Measurements from ENCODE around the gene USH2A. TPM values are rescaled to one million over a fixed set of nuclear protein-coding genes. Genes with fewer than 3 reads are reported as not detected.

The USH2A gene
- total and polyA plus RNA-seq, 12 donors = 0.03 to 1.9 (median 0.16) TPM; not detected in 3

DNA sequence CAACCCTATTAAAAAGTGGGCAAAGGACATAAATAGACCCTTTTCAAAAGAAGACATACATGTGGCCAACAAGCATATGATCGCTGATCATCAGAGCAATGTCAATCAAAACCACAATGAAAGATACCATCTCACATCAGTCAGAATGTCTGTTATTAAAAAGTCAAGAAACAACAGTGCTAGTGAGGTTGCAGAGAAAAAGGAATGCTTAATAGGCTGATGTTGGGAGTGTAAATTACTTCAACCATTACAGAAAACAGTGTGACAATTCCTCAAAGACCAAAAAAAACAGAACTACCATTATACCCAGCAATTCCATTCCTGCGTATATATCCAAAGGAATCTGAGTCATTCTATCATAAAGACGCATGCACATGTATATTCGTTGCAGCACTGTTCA, 13.2 kb downstream of the USH2A start:
- Histone ChIP-seq H3K9me3 (replicated peaks in 1 of 3) (no peaks in the 10 kb centered on the region), H3K27ac (no peak overlapping the region), H3K27me3 (no peaks in the 10 kb centered on the region), H3K4me3 (no peak overlapping the region), H3K4me1 (replicated peaks in 1 of 2) (no peaks in the 10 kb centered on the region), H3K36me3 (replicated peaks in 1 of 2) (no peaks in the 10 kb centered on the region)
- no peak for DNase-seq
- intact Hi-C loops (cut with DNase I) = no loop called here
- TF ChIP-seq POLR2A (IDR thresholded peaks at IDR 0.05) = no peak
- TF ChIP-seq, protein P1, sequence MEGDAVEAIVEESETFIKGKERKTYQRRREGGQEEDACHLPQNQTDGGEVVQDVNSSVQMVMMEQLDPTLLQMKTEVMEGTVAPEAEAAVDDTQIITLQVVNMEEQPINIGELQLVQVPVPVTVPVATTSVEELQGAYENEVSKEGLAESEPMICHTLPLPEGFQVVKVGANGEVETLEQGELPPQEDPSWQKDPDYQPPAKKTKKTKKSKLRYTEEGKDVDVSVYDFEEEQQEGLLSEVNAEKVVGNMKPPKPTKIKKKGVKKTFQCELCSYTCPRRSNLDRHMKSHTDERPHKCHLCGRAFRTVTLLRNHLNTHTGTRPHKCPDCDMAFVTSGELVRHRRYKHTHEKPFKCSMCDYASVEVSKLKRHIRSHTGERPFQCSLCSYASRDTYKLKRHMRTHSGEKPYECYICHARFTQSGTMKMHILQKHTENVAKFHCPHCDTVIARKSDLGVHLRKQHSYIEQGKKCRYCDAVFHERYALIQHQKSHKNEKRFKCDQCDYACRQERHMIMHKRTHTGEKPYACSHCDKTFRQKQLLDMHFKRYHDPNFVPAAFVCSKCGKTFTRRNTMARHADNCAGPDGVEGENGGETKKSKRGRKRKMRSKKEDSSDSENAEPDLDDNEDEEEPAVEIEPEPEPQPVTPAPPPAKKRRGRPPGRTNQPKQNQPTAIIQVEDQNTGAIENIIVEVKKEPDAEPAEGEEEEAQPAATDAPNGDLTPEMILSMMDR (IDR thresholded peaks at IDR 0.05) = no peak
- WGBS, 4 donors = 82 to 97% (median 91%) methylated on average over 4 of the region's 4 CpGs

- TF ChIP-seq POLR2A (IDR thresholded peaks at IDR 0.05) = no peak
- TF ChIP-seq, protein P1 (IDR thresholded peaks at IDR 0.05) = no peak
- WGBS, 4 donors = 73 to 87% (median 82%) methylated on average over 3 of the region's 3 CpGs
These were observed 32.3 kb downstream of the USH2A start for GRCh38 chr1:216390956-216391355.

DNA sequence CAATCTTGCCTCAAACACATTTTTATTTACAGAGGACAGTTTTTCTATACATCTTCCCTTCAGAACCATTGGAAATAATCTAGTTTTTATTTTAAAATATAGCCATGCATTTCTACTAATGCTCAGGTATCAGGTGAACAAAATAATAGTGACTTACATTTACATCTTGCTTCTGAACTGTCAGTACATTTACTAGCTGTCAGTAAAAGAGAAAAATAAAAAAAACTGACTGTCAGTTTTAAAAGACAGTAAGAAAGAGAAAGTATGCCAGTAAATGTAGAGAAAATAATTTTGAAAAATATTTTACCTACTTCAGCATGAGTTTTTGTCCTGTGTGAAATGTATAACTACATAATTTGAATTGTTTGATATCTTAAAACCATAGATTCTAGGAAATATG, 33.5 kb downstream of the USH2A start:
- H3K36me3 ChIP-seq (replicated peaks in 1 of 2) = no peaks in the 10 kb centered on the region
- H3K9me3 ChIP-seq (replicated peaks in 1 of 3) = no peaks in the 10 kb centered on the region
- H3K4me1 ChIP-seq (replicated peaks in 1 of 2) = no peaks in the 10 kb centered on the region
- no peaks in the 10 kb centered on the region for H3K27me3 ChIP-seq
- DNase-seq = no peak
- H3K4me3 ChIP-seq = peak overlapping the region in 1 of 4 donors; percentile 23
- intact Hi-C loops (cut with DNase I) = no loop called here
- TF ChIP-seq, protein P1 (IDR thresholded peaks at IDR 0.05) = no peak
- no peak for TF ChIP-seq POLR2A (IDR thresholded peaks at IDR 0.05)
- no peak overlapping the region for H3K27ac ChIP-seq

More at GRCh38 chr1:216390956-216391355, 32.3 kb downstream of the USH2A start:
- H3K36me3 ChIP-seq (replicated peaks in 1 of 2) = no peaks in the 10 kb centered on the region
- no peaks in the 10 kb centered on the region for H3K27me3 ChIP-seq
- H3K27ac ChIP-seq = no peak overlapping the region
- no peaks in the 10 kb centered on the region for H3K4me1 ChIP-seq (replicated peaks in 1 of 2)
- no peak for DNase-seq
- no peak overlapping the region for H3K4me3 ChIP-seq
- intact Hi-C loops (cut with DNase I) = no loop called here
- no peaks in the 10 kb centered on the region for H3K9me3 ChIP-seq (replicated peaks in 1 of 3)

- no peaks in the 10 kb centered on the region for H3K4me1 ChIP-seq (replicated peaks in 1 of 2)
- intact Hi-C loops (cut with DNase I) = no loop called here
- DNase-seq = no peak
- TF ChIP-seq POLR2A (IDR thresholded peaks at IDR 0.05) = no peak
- TF ChIP-seq, protein P1 (IDR thresholded peaks at IDR 0.05) = no peak
- no peaks in the 10 kb centered on the region for H3K27me3 ChIP-seq
- no peak overlapping the region for H3K27ac ChIP-seq
- H3K36me3 ChIP-seq (replicated peaks in 1 of 2) = no peaks in the 10 kb centered on the region
- no peaks in the 10 kb centered on the region for H3K9me3 ChIP-seq (replicated peaks in 1 of 3)
- H3K4me3 ChIP-seq = no peak overlapping the region
- 26 to 39% (median 35%) methylated on average over 2 of the region's 2 CpGs for WGBS, 4 donors
These were observed 34.7 kb downstream of the USH2A start for GRCh38 chr1:216388558-216388957.

Measured in adrenal gland (tissue), 12 donors.